ENCODE measurements around the gene DGCR8. TPM values are rescaled to one million over a fixed set of nuclear protein-coding genes. Genes with fewer than 3 reads are reported as not detected.

DGCR8 gene
- total and polyA plus RNA-seq, 2 of the 4 experiments (the other 2 are of a cell fraction): 16.7 to 25.3 TPM

- Histone ChIP-seq H3K9me1 (ENCODE audit: insufficient read depth, low read length) (peaks cover 3% of the 10 kb centered on the region; the same call in 1 of the 2 replicates), H3K36me3 (ENCODE audit: control insufficient read depth, insufficient read depth, low read length) (peaks cover 38% of the 10 kb centered on the region), H3K56ac (ENCODE audit: extremely low read depth, insufficient read depth, low read length) (no peak overlapping the region), H3K4ac (ENCODE audit: low read depth, low read length) (no peak overlapping the region), H2AK9ac (replicated peaks; ENCODE audit: low read depth, low read length, poor library complexity) (no peak overlapping the region), H4K5ac (ENCODE audit: low read depth, low read length) (no peak overlapping the region), H3K9ac (ENCODE audit: low read depth, low read length) (no peak overlapping the region), H3K27me3 (ENCODE audit: control insufficient read depth, insufficient read depth, low read length) (no peaks in the 10 kb centered on the region), H3K4me2 (ENCODE audit: low read depth, low read length) (no peak overlapping the region), H3K79me1 (ENCODE audit: low read depth in 1 of 2, low read length in 2 of 2) (peaks cover 10 to 25% of the 10 kb centered on the region in 2 experiments; a peak in 3 of 4 replicates), H2AK5ac (ENCODE audit: low read depth, low read length) (no peak overlapping the region), H3K9me3 (ENCODE audit: control insufficient read depth, insufficient read depth, low read length) (no peaks in the 10 kb centered on the region), H2BK20ac (ENCODE audit: low read depth, low read length) (no peak overlapping the region), H4K20me1 (ENCODE audit: insufficient read depth, low read length) (peaks cover 13% of the 10 kb centered on the region), H2BK15ac (ENCODE audit: low read depth, low read length) (no peak overlapping the region), H3K4me3 (ENCODE audit: insufficient read depth, low read depth, low read length) (no peak overlapping the region), H3K14ac (replicated peaks; ENCODE audit: low read depth, low read length) (no peak overlapping the region), H3K18ac (ENCODE audit: low read depth, low read length) (no peak overlapping the region), H4K8ac (ENCODE audit: low read depth in 2 of 2, low read length in 2 of 2) (no peak overlapping the region), H3K23ac (ENCODE audit: low read depth, low read length) (no peak overlapping the region), H4K91ac (ENCODE audit: insufficient read depth, low read depth, low read length) (no peak overlapping the region), H3K4me1 (ENCODE audit: control insufficient read depth, insufficient read depth, low read length) (no peaks in the 10 kb centered on the region), H2BK120ac (ENCODE audit: low read depth, low read length) (no peak overlapping the region), H2BK5ac (ENCODE audit: low read depth, low read length, poor library complexity, severe bottlenecking) (no peak overlapping the region), H3K27ac (ENCODE audit: insufficient read depth, low read length) (no peak overlapping the region), H2AFZ (replicated peaks; ENCODE audit: low read length, poor library complexity) (no peak overlapping the region)
- in situ Hi-C loops (cut with MboI; ENCODE audit: low sequenced_read_pairs) (no loop called here), intact Hi-C loops (cut with micrococcal nuclease) (no loop called here), dilution Hi-C loops (cut with HindIII; ENCODE audit: low sequenced_read_pairs, unreplicated experiment) (no loop called here)
- no peak for ATAC-seq (ENCODE audit: low read depth)
- ChIA-PET POLR2A (ENCODE audit: unreplicated experiment) (no interaction called here), CTCF (no interaction called here)
- TF ChIP-seq CEBPB (IDR thresholded peaks at IDR 0.05; ENCODE audit: low read depth, low read length): no peak
- TF ChIP-seq NFE2L2 (IDR thresholded peaks at IDR 0.05; ENCODE audit: low read depth, low read length): no peak
- TF ChIP-seq MXI1 (IDR thresholded peaks at IDR 0.05; ENCODE audit: borderline replicate concordance, low read depth, low read length): no peak
- no peak for TF ChIP-seq RCOR1 (IDR thresholded peaks at IDR 0.05; ENCODE audit: insufficient replicate concordance, low read length)
- TF ChIP-seq CTCF (conservative IDR thresholded peaks at IDR 0.05; ENCODE audit: low read depth, low read length): no peak
- WGBS, 2 experiments (ENCODE audit: extremely low coverage in 2 of 2, insufficient read length in 1 of 2): 79% methylated on average over 3 of the region's 9 CpGs; no CpG with 5 or more reads in 1 of the 2 experiments
- DNase-seq: no peak
- BruUV-seq (replicated peaks): no TSS peak
Measured at GRCh38 chr22:20039683-20040325, 40.2 kb upstream of the DGCR8 start.
